ENCODE measurements around the gene CMTM4. TPM values are rescaled to one million over a fixed set of nuclear protein-coding genes. Genes with fewer than 3 reads are reported as not detected.
"Not testable (repeated sequence)": the region's sequence is repeated elsewhere in the genome, so short reads cannot be mapped to it uniquely, and the experiment has no call there.

Gene CMTM4
- total RNA-seq, 5 donors from 2014 or later (not counting 1 experiment from before 2014, with no cell fraction given), result 1.1 to 2.3 (median 1.8) TPM

- WGBS (ENCODE audit: insufficient coverage), result 83% methylated on average over 3 of the region's 10 CpGs
- H3K27me3 Mint-ChIP-seq, result no peaks in the 10 kb centered on the region
- no peaks in the 10 kb centered on the region for H3K4me1 ChIP-seq (ENCODE audit: control insufficient read depth in 1 of 2, extremely low read depth in 1 of 2, insufficient read depth in 2 of 2, low read length in 2 of 2)
- no peaks in the 10 kb centered on the region for H3K9me3 Mint-ChIP-seq
- no peaks in the 10 kb centered on the region for H3K27me3 ChIP-seq (replicated peaks in 1 of 2; ENCODE audit: control insufficient read depth in 2 of 2, extremely low read depth in 1 of 2, insufficient read depth in 2 of 2, low read length in 1 of 2)
- ChIA-PET CTCF (no interaction called here), POLR2A (no interaction called here)
- no peak overlapping the region for H3K4me3 ChIP-seq (ENCODE audit: control insufficient read depth in 1 of 2, extremely low read depth in 1 of 2, low read length in 1 of 2)
- H3K36me3 ChIP-seq (ENCODE audit: control insufficient read depth in 2 of 2, extremely low read depth in 1 of 2, insufficient read depth in 1 of 2, low read length in 1 of 2), result no peaks in the 10 kb centered on the region
- ATAC-seq (replicated peaks in 1 of 4) (no peak), DNase-seq (no peak)
- no peaks in the 10 kb centered on the region for H3K9me3 ChIP-seq
- H3K4me1 Mint-ChIP-seq, result no peaks in the 10 kb centered on the region
- no peak overlapping the region for H3K4me3 Mint-ChIP-seq
- no peak overlapping the region for H3K27ac ChIP-seq (ENCODE audit: low read length)
- H3K27ac Mint-ChIP-seq, result no peak overlapping the region
- no peaks in the 10 kb centered on the region for H3K36me3 Mint-ChIP-seq
Measured at GRCh38 chr16:66670691-66671388, 25.7 kb downstream of the CMTM4 start.

- Histone ChIP-seq H3K4me1 (ENCODE audit: control insufficient read depth in 1 of 2, extremely low read depth in 1 of 2, insufficient read depth in 2 of 2, low read length in 2 of 2) (no peaks in the 10 kb centered on the region), H3K4me3 (ENCODE audit: control insufficient read depth in 1 of 2, extremely low read depth in 1 of 2, low read length in 1 of 2) (no peak overlapping the region), H3K27me3 (replicated peaks in 1 of 2; ENCODE audit: control insufficient read depth in 2 of 2, extremely low read depth in 1 of 2, insufficient read depth in 2 of 2, low read length in 1 of 2) (no peaks in the 10 kb centered on the region), H3K27ac (ENCODE audit: low read length) (no peak overlapping the region), H3K9me3 (no peaks in the 10 kb centered on the region), H3K36me3 (ENCODE audit: control insufficient read depth in 2 of 2, extremely low read depth in 1 of 2, insufficient read depth in 1 of 2, low read length in 1 of 2) (no peaks in the 10 kb centered on the region)
- Mint-ChIP-seq H3K36me3 (no peaks in the 10 kb centered on the region), H3K27me3 (no peaks in the 10 kb centered on the region), H3K27ac (no peak overlapping the region), H3K4me1 (no peaks in the 10 kb centered on the region), H3K4me3 (no peak overlapping the region), H3K9me3 (no peaks in the 10 kb centered on the region)
- DNase-seq, result no peak
- POLR2A ChIA-PET, result interaction anchor here in 1 of 2 donors (0.6 kb wide), 1 partner anchor 69 kb away, joined by 9 read pairs; no protein-coding TSS in a partner anchor
- no CpG with 5 or more reads among the region's 6 CpGs for WGBS (ENCODE audit: insufficient coverage)
- CTCF ChIA-PET, result interaction anchor here in 1 of 2 donors (0.7 kb wide), 1 partner anchor 61 kb away, joined by 6 read pairs; no protein-coding TSS in a partner anchor
- no peak for ATAC-seq (replicated peaks in 1 of 4)
Measured at GRCh38 chr16:66668777-66669444, 27.6 kb downstream of the CMTM4 start.

GRCh38 chr16:66667944-66668343, 28.6 kb downstream of the CMTM4 start:
- Histone ChIP-seq H3K4me1 (ENCODE audit: control insufficient read depth in 1 of 2, extremely low read depth in 1 of 2, insufficient read depth in 2 of 2, low read length in 2 of 2) (no peaks in the 10 kb centered on the region), H3K27me3 (replicated peaks in 1 of 2; ENCODE audit: control insufficient read depth in 2 of 2, extremely low read depth in 1 of 2, insufficient read depth in 2 of 2, low read length in 1 of 2) (no peaks in the 10 kb centered on the region), H3K9me3 (no peaks in the 10 kb centered on the region), H3K27ac (ENCODE audit: low read length) (no peak overlapping the region), H3K4me3 (ENCODE audit: control insufficient read depth in 1 of 2, extremely low read depth in 1 of 2, low read length in 1 of 2) (no peak overlapping the region), H3K36me3 (ENCODE audit: control insufficient read depth in 2 of 2, extremely low read depth in 1 of 2, insufficient read depth in 1 of 2, low read length in 1 of 2) (no peaks in the 10 kb centered on the region)
- H3K9me3 Mint-ChIP-seq, result no peaks in the 10 kb centered on the region
- no peaks in the 10 kb centered on the region for H3K27me3 Mint-ChIP-seq
- no CpG with 5 or more reads among the region's 1 CpG for WGBS (ENCODE audit: insufficient coverage)
- no peak for ATAC-seq (replicated peaks in 1 of 4)
- ChIA-PET POLR2A (interaction anchor here in 1 of 2 donors (0.6 kb wide), 1 partner anchor 11 kb away, joined by 4 read pairs; no protein-coding TSS in a partner anchor), CTCF (interaction anchor here (0.5 to 0.6 kb wide), 2 partner anchors 8 to 24 kb away, joined by 3 to 4 read pairs; no protein-coding TSS in a partner anchor)
- no peak overlapping the region for H3K27ac Mint-ChIP-seq
- no peaks in the 10 kb centered on the region for H3K36me3 Mint-ChIP-seq
- no peak overlapping the region for H3K4me3 Mint-ChIP-seq
- DNase-seq, result no peak
- no peaks in the 10 kb centered on the region for H3K4me1 Mint-ChIP-seq

- no peak for ATAC-seq (replicated peaks in 1 of 4)
- 65% methylated on average over 2 of the region's 7 CpGs for WGBS (ENCODE audit: insufficient coverage)
- H3K27ac Mint-ChIP-seq, result no peak overlapping the region
Measured at GRCh38 chr16:66662445-66663194, 33.9 kb downstream of the CMTM4 start.

GRCh38 chr16:66661671-66662346, 34.7 kb downstream of the CMTM4 start:
- H3K36me3 ChIP-seq (ENCODE audit: control insufficient read depth in 2 of 2, extremely low read depth in 1 of 2, insufficient read depth in 1 of 2, low read length in 1 of 2); H3K9me3 Mint-ChIP-seq; H3K27ac ChIP-seq (ENCODE audit: low read length); H3K27me3 Mint-ChIP-seq; H3K9me3 ChIP-seq; POLR2A ChIA-PET; H3K4me3 ChIP-seq (ENCODE audit: control insufficient read depth in 1 of 2, extremely low read depth in 1 of 2, low read length in 1 of 2); H3K4me1 ChIP-seq (ENCODE audit: control insufficient read depth in 1 of 2, extremely low read depth in 1 of 2, insufficient read depth in 2 of 2, low read length in 2 of 2); ATAC-seq (replicated peaks in 1 of 4); H3K36me3 Mint-ChIP-seq; H3K27ac Mint-ChIP-seq; H3K4me3 Mint-ChIP-seq; H3K4me1 Mint-ChIP-seq; DNase-seq: not testable (repeated sequence)
- H3K27me3 ChIP-seq (replicated peaks in 1 of 2; ENCODE audit: control insufficient read depth in 2 of 2, extremely low read depth in 1 of 2, insufficient read depth in 2 of 2, low read length in 1 of 2), result peaks cover 0 to 11% of the 10 kb centered on the region in 2 experiments
- CTCF ChIA-PET, result interaction anchor here (0.7 to 2.1 kb wide), 2 partner anchors 11 to 38 kb away, joined by 3 to 12 read pairs; no protein-coding TSS in a partner anchor
- WGBS (ENCODE audit: insufficient coverage), result 85% methylated on average over 4 of the region's 6 CpGs

More at GRCh38 chr16:66662445-66663194, 33.9 kb downstream of the CMTM4 start:
- no peak for DNase-seq
- ChIA-PET POLR2A (no interaction called here), CTCF (interaction anchor here (0.7 to 1.5 kb wide), 3 partner anchors 12 to 98 kb away, joined by 3 to 13 read pairs (median 3); no protein-coding TSS in a partner anchor)
- Histone ChIP-seq H3K9me3 (no peaks in the 10 kb centered on the region), H3K27ac (ENCODE audit: low read length) (no peak overlapping the region), H3K27me3 (replicated peaks in 1 of 2; ENCODE audit: control insufficient read depth in 2 of 2, extremely low read depth in 1 of 2, insufficient read depth in 2 of 2, low read length in 1 of 2) (peaks cover 0 to 8% of the 10 kb centered on the region in 2 experiments), H3K4me1 (ENCODE audit: control insufficient read depth in 1 of 2, extremely low read depth in 1 of 2, insufficient read depth in 2 of 2, low read length in 2 of 2) (no peaks in the 10 kb centered on the region), H3K4me3 (ENCODE audit: control insufficient read depth in 1 of 2, extremely low read depth in 1 of 2, low read length in 1 of 2) (no peak overlapping the region), H3K36me3 (ENCODE audit: control insufficient read depth in 2 of 2, extremely low read depth in 1 of 2, insufficient read depth in 1 of 2, low read length in 1 of 2) (no peaks in the 10 kb centered on the region)
- Mint-ChIP-seq H3K4me3 (no peak overlapping the region), H3K36me3 (no peaks in the 10 kb centered on the region), H3K27me3 (peaks cover 0 to 2% of the 10 kb centered on the region in 2 donors), H3K4me1 (peaks cover 0 to 2% (median 0%) of the 10 kb centered on the region in 3 donors), H3K9me3 (no peaks in the 10 kb centered on the region)

GRCh38 chr16:66661210-66661560, 35.4 kb downstream of the CMTM4 start:
- no peak overlapping the region for H3K27ac Mint-ChIP-seq
- H3K27me3 Mint-ChIP-seq, result peaks cover 4 to 6% of the 10 kb centered on the region in 2 donors
- DNase-seq, result no peak
- peaks cover 0 to 2% (median 0%) of the 10 kb centered on the region in 3 donors for H3K4me1 Mint-ChIP-seq
- POLR2A ChIA-PET, result no interaction called here
- no peaks in the 10 kb centered on the region for H3K9me3 Mint-ChIP-seq
- no peak overlapping the region for H3K4me3 Mint-ChIP-seq
- Histone ChIP-seq H3K36me3 (ENCODE audit: control insufficient read depth in 2 of 2, extremely low read depth in 1 of 2, insufficient read depth in 1 of 2, low read length in 1 of 2) (no peaks in the 10 kb centered on the region), H3K4me3 (ENCODE audit: control insufficient read depth in 1 of 2, extremely low read depth in 1 of 2, low read length in 1 of 2) (no peak overlapping the region), H3K27me3 (replicated peaks in 1 of 2; ENCODE audit: control insufficient read depth in 2 of 2, extremely low read depth in 1 of 2, insufficient read depth in 2 of 2, low read length in 1 of 2) (peaks cover 0 to 13% of the 10 kb centered on the region in 2 experiments), H3K4me1 (ENCODE audit: control insufficient read depth in 1 of 2, extremely low read depth in 1 of 2, insufficient read depth in 2 of 2, low read length in 2 of 2) (no peaks in the 10 kb centered on the region), H3K9me3 (no peaks in the 10 kb centered on the region), H3K27ac (ENCODE audit: low read length) (no peak overlapping the region)
- no CpG with 5 or more reads among the region's 4 CpGs for WGBS (ENCODE audit: insufficient coverage)
- no peaks in the 10 kb centered on the region for H3K36me3 Mint-ChIP-seq
- CTCF ChIA-PET, result interaction anchor here in 1 of 2 donors (2.1 kb wide), 1 partner anchor 10 kb away, joined by 12 read pairs; no protein-coding TSS in a partner anchor
- ATAC-seq (replicated peaks in 1 of 4), result no peak
